WERI-Rb-1 (cell line): ENCODE results near the gene SNX27.
"Not testable (repeated sequence)": the region's sequence is repeated elsewhere in the genome, so short reads cannot be mapped to it uniquely, and the experiment has no call there.

Experiments used
- DNase-seq: peaks from one replicate; pipeline ENCODE4 v3.0.0-alpha.2; 2020
- H3K27ac ChIP-seq: fragments of 250-450 bp; sonication (Bioruptor Pico); 2 replicates; pipeline ENCODE4 v1.5.1; 2020; ENCODE audit warnings: mild to moderate bottlenecking, moderate library complexity
- H3K27me3 ChIP-seq: fragments of 250-450 bp; sonication (Bioruptor Pico); 2 replicates; pipeline ENCODE4 v1.5.1; 2021; ENCODE audit warnings: mild to moderate bottlenecking, low read depth, moderate library complexity; ENCODE audit not compliant: insufficient read depth, severe bottlenecking
- H3K36me3 ChIP-seq: fragments of 250-450 bp; sonication (Bioruptor Pico); 2 replicates; pipeline ENCODE4 v1.5.1; 2020; ENCODE audit warnings: mild to moderate bottlenecking, moderate library complexity
- H3K4me3 ChIP-seq: 2 replicates; pipeline ENCODE4 v1.5.1; 2011; ENCODE audit warnings: low read depth, mild to moderate bottlenecking, control low read depth, low read length
- H3K9me3 ChIP-seq: fragments of 250-450 bp; sonication (Bioruptor Pico); 2 replicates; pipeline ENCODE4 v1.5.1; 2021; ENCODE audit warnings: mild to moderate bottlenecking, moderate library complexity; ENCODE audit not compliant: severe bottlenecking
- TF ChIP-seq, protein P1 (sequence below): IDR thresholded peaks from 2 replicates; pipeline ENCODE4 v1.5.1; 2011; ENCODE audit warnings: low read depth, mild to moderate bottlenecking, control low read depth, inconsistent platforms, low read length

Gene SNX27

GRCh38 chr1:151673407-151673806 lies 61.6 kb downstream of the SNX27 start:
- no peak for DNase-seq
- TF ChIP-seq, protein P1, sequence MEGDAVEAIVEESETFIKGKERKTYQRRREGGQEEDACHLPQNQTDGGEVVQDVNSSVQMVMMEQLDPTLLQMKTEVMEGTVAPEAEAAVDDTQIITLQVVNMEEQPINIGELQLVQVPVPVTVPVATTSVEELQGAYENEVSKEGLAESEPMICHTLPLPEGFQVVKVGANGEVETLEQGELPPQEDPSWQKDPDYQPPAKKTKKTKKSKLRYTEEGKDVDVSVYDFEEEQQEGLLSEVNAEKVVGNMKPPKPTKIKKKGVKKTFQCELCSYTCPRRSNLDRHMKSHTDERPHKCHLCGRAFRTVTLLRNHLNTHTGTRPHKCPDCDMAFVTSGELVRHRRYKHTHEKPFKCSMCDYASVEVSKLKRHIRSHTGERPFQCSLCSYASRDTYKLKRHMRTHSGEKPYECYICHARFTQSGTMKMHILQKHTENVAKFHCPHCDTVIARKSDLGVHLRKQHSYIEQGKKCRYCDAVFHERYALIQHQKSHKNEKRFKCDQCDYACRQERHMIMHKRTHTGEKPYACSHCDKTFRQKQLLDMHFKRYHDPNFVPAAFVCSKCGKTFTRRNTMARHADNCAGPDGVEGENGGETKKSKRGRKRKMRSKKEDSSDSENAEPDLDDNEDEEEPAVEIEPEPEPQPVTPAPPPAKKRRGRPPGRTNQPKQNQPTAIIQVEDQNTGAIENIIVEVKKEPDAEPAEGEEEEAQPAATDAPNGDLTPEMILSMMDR = no peak
- Histone ChIP-seq H3K27me3 (no peaks in the 10 kb centered on the region), H3K4me3 (no peak overlapping the region), H3K36me3 (peaks cover 45% of the 10 kb centered on the region), H3K9me3 (peaks cover 4% of the 10 kb centered on the region), H3K27ac (no peak overlapping the region)

DNA sequence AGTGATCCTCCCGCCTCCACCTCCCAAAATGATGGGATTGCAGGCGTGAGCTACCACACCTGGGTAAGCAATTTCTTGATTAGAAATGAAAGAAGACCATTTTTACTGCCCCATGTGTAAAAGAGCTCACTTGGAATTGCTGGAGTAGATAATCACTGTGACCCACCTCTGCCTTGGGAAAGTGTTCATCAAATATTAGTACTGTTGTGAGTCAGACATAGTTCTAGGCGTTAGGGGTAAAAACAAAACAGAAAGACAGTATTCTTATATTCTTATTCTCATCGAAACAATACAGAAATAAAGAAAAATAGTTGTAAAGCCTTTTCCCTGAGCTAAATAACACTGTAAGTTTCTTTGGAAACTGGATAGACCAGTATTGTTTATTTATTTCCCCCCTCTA lies 68.5 kb downstream of the SNX27 start:
- Histone ChIP-seq H3K4me3 (no peak overlapping the region), H3K27me3 (no peaks in the 10 kb centered on the region), H3K9me3 (no peaks in the 10 kb centered on the region), H3K27ac (no peak overlapping the region), H3K36me3 (peaks cover 48% of the 10 kb centered on the region)
- no peak for DNase-seq
- TF ChIP-seq, protein P1 = no peak

- Histone ChIP-seq H3K27me3 (no peaks in the 10 kb centered on the region), H3K4me3 (no peak overlapping the region), H3K27ac (no peak overlapping the region), H3K9me3 (no peaks in the 10 kb centered on the region), H3K36me3 (peaks cover 52% of the 10 kb centered on the region)
- DNase-seq = no peak
- TF ChIP-seq, protein P1 = no peak
These were observed 69.0 kb downstream of the SNX27 start for GRCh38 chr1:151680826-151681225.

DNA sequence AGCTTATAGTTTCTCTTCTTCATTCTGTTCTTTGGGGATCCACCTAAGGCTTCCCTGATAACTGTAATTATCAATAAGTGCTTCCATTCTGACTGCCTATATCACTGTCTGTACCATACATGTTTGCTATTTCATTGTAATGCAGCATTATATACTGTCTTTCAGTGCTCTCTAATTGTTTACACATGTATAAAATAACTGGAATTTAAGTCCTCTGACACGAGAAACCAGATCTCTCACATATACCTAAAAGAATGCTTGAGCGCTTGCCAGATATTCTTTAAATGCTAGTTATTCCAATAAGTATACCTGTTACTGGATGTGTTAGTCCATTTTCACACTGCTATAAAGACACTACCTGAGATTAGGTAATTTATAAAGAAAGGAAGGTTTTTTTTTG lies 70.1 kb downstream of the SNX27 start:
- no peaks in the 10 kb centered on the region for H3K27me3 ChIP-seq
- no peak overlapping the region for H3K27ac ChIP-seq
- no peak for DNase-seq
- TF ChIP-seq, protein P1 = no peak
- H3K4me3 ChIP-seq = no peak overlapping the region
- peaks cover 62% of the 10 kb centered on the region for H3K36me3 ChIP-seq
- no peaks in the 10 kb centered on the region for H3K9me3 ChIP-seq

DNA sequence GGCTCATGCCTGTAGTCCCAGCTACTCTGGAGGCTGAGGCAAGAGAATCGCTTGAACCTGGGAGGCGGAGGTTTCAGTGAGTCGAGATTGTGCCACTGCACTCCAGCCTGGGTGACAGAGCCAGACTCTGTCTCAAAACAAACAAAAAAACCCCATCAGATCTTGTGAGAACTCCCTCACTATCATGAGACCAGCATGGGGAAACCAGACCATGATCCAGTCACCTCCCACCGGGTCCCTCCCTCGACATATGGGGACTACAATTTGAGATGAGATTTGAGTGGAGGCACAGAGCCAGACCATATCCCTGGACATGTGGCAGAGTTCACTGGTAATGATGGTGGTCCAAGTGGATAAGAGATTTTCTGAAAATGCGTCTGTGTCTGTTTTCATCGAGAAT lies 71.1 kb downstream of the SNX27 start:
- DNase-seq, H3K27ac ChIP-seq, H3K4me3 ChIP-seq, H3K27me3 ChIP-seq, H3K9me3 ChIP-seq: not testable (repeated sequence)
- peaks cover 67% of the 10 kb centered on the region for H3K36me3 ChIP-seq

DNA sequence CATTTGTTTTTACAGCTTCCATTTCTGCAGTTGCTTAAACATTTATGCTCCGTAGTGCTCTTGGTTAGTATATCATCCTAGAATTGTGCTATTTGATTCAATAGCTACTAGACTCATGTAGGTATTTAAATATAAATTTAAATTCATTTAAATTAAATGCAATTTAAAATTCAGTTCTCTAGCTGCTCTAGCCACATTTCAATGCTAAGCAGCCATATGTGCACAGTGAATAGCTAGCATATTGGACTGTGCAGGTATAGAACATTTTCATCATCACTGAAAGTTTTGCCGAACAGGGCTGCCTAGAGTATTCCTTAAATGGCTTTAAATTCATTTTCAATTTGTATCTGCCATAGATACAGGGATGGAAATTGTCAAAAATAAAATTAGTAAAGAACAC lies 72.3 kb downstream of the SNX27 start:
- DNase-seq = no peak
- H3K36me3 ChIP-seq = peaks cover 57% of the 10 kb centered on the region
- H3K9me3 ChIP-seq = no peaks in the 10 kb centered on the region
- H3K27ac ChIP-seq = no peak overlapping the region
- TF ChIP-seq, protein P1 = no peak
- no peaks in the 10 kb centered on the region for H3K27me3 ChIP-seq
- H3K4me3 ChIP-seq = no peak overlapping the region
